ENCODE results near the gene ACAA1.
"Not testable (repeated sequence)": the region's sequence is repeated elsewhere in the genome, so short reads cannot be mapped to it uniquely, and the experiment has no call there.

ACAA1 gene

DNA sequence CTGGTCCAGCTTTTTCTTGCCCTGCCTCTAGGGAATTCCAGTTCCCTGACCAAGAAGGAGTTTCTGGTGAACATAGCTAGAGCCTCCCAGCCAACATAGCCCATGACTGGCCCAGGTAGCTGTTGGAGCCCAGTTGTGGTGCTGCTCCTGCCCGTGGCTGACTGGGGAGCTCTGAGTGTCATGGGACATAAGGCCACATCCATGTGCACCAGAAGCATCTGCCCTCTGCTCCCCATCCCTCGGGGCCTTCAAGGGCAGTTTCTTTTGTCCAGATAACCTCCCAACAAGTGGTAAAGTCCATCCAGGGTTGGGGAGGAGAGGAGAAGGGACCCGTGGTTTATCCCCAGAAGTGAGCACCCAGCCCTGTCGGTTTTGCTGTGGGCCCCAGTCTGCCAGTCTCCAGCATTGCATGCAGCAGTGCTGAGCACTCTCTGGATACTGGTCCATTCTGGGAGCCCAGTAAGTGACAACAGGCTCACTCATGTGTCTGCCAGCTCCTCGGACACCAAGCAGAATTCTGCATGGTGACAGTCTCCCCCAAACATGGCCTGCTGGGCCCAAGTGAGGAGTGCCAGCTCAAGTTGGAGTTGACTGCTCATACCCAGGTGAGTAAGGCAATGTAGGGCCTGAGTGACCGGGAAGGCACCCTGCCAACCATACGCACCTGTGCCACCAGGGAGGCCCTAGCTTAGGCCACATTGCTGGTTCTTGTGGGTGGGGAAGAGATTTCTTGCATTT is 28.8 kb downstream of the ACAA1 start:
- DNase-seq (ENCODE audit: low read depth in 2 of 3, low spot score in 1 of 3) = no peak

DNA sequence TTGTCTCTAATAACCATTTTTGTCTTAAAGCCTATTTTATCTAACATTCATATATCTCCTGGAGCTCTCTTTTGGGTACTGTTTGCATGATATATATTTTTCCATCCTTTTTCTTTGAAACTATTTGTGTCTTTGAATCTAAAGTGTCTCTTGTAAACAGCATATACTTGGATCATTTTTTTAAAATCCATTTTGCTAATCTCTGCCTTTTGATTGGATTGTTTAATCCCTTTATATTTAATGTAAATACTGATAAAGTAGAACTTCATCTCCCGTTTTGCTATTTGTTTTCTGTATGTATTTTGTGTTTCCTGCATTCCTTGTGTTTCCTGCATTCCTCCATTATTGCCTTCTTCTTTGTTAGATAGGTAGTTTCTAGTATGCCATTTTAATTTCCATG is 31.4 kb downstream of the ACAA1 start:
- DNase-seq (ENCODE audit: low read depth in 2 of 3, low spot score in 1 of 3) = no peak

DNA sequence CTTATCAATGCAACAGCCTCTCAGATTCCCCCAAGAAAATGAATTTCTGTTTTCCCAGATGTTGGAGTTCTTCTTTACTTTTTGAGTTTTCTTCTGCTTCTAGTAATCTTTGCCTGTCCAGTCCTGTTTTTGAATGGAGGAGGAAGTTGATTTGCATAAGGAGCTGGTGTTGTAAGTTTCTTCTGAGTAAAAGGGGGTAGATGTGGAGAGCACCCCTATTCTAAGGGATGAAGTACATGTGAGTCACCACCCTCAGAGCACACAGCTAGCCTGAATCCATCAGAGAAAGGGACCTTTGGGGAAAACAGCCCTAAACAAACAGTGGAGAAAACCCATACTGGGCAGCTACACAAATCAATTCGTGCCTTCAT is 34.5 kb downstream of the ACAA1 start:
- no peak for DNase-seq (ENCODE audit: low read depth in 2 of 3, low spot score in 1 of 3)

GRCh38 chr3:38101811-38102443 is 35.0 kb downstream of the ACAA1 start:
- DNase-seq (ENCODE audit: low read depth in 2 of 3, low spot score in 1 of 3) = no peak

- DNase-seq (ENCODE audit: low read depth in 2 of 3, low spot score in 1 of 3) = no peak
Observed at GRCh38 chr3:38100498-38100897, 36.4 kb downstream of the ACAA1 start.

DNA sequence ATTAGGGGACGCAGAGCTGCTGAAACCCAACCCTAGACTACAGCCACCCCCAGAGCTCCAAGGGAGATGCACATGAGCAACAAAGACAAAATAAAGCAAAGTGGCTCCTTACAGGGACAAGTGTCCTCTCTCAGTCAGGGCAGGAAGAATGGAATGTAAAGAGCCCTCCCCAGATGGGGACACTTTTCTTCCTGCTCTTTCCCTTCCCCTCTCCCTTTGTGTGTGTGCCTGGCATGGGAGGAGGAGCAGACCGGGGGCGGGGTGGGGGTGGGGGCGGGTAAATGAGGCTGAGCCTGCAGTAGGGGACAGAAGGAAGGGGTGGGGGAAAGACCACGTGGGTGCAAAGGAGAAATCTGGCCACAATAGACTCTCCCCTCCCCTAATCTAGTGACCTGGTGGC is 37.4 kb downstream of the ACAA1 start:
- DNase-seq (ENCODE audit: low read depth in 2 of 3, low spot score in 1 of 3) = no peak

GRCh38 chr3:38098376-38098723 is 38.6 kb downstream of the ACAA1 start:
- no peak for DNase-seq (ENCODE audit: low read depth in 2 of 3, low spot score in 1 of 3)

- DNase-seq (ENCODE audit: low read depth in 2 of 3, low spot score in 1 of 3) = no peak
Observed at GRCh38 chr3:38097446-38098375, 39.2 kb downstream of the ACAA1 start.

DNA sequence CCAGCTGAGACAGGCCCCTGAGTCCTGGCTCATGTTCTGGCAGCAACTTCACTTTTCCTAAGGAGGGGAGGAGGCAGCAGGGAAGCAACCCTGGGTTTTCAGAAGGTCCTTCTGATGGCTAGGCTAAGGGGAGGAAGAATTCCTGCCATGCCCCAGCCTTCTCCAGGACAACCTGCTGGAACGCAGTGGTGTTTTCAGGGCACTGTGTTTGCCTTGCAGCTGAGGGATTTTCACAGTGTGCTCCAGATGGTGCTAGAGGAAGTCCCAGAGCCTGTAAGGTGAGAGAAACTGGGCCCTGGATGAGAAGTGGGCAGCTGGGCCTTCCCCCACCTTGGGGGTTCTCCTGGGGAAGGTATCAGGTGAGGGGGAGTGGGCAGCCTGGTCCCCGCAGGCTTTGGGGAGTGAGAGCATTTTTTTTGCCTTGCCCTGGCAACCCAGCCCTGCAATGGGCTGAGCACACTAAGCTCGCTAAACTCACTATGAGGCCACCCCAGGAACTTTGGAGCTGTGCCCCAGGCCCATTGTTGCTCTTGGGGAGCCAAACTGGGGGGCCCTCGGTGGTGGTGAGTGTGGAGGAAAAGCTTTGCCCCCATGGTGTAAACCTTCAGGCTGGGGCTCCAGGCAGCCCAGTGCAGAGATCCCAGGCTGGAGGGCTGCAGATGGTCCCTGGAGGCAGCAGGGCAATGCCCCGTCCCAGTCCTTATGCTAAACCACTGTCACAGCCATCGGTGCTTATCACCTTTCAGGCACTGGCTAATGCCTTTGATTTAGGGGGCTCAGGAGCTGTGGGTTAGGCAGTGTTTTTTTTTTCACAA is 41.1 kb downstream of the ACAA1 start:
- no peak for DNase-seq (ENCODE audit: low read depth in 2 of 3, low spot score in 1 of 3)

DNA sequence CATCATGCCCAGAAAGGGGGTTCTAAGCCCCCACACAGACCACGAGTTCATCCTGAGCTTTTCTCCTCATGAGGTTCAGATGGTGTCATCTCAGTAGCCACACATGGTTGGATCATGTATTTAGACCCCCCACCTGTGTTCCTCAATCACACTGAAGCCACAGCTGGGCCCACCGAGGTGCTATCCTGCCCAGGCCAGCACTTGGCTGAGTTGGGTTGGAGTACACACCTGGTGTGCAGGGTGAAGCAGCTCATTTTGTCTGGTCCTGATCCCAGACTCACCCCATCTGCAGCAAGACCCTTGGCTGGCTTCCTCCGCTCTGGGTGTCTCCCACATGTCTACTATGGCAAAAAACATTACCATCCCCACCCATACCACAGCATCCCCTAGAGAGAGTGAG is 41.9 kb downstream of the ACAA1 start:
- DNase-seq (ENCODE audit: low read depth in 2 of 3, low spot score in 1 of 3) = no peak

GRCh38 chr3:38090453-38090852 is 46.5 kb downstream of the ACAA1 start:
- no peak for DNase-seq (ENCODE audit: low read depth in 2 of 3, low spot score in 1 of 3)

DNA sequence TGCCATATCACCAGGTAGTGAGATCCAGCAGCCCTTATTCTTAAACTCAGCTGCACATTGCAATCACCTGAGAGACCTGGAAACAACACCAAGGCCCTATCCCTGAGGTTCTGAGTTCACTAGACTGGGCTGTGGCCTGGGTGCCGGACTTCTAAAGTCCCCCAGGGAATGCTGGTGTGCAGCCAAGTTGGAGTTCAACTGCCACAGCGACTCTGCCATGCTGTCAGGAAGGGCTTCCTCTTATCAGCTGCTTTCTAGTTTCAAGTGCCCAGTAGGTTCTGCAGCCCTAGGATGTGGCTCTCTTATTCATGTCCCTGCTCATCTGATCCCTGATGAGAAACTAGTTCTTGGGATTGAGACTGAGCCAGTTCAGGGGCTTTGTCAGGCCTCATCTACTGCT is 47.8 kb downstream of the ACAA1 start:
- DNase-seq (ENCODE audit: low read depth in 2 of 3, low spot score in 1 of 3) = no peak

DNA sequence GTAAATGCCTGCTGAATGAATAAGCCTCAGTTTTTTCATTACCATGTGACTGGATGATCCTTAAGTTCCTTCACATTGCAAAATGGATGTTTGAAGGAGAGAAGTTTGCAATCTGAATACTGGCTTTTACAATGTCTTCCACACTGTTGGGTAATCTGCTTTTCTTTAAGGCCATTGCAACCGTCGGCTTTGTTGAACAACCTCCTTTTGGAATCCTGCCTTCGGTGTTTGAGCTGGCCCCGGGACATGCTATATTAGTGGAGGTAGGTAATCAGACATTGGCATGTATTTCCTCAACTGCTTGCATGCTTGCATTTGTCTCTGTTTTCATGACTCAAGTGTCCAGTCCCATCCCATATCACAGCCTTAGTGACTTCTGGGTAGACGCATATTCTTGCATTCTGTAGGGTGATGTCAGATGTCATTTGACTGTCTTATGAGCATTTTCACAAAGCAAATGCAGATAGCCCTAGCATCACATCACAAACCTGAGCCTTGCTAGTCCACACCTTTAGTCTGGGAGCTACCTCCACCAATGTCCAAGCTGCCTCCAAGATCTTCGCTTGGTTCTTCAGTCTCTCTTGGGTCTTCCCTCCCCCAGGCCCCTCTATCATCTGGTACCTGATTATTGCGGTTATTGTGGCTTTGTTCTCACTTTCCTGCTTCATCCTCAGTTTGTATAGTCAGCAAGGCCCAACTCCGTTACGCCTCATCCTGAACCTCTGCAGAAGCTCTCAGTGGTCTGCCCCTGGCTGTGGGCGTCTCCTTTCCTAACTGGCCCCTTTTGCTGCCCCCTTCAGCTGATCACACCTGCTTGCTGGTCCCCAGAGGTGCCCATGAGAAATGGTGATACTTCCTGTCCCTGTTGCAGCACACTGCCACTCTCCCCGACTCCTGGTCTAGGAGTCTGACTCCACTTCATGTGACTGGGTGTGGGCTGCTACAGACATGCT is 48.5 kb downstream of the ACAA1 start:
- DNase-seq (ENCODE audit: low read depth in 2 of 3, low spot score in 1 of 3) = no peak

DNA sequence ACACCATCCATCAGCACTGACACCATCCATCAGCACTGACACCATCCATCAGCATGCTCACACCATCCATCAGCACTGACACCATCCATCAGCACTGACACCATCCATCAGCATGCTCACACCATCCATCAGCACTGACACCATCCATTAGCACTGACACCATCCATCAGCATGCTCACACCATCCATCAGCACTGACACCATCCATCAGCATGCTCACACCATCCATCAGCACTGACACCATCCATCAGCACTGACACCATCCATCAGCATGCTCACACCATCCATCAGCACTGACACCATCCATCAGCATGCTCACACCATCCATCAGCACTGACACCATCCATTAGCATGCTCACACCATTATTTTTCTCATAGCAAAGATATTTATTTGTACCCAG is 49.6 kb downstream of the ACAA1 start:
- not testable (repeated sequence) for DNase-seq (ENCODE audit: low read depth in 2 of 3, low spot score in 1 of 3)

- no peak for DNase-seq (ENCODE audit: low read depth in 2 of 3, low spot score in 1 of 3)
Observed at GRCh38 chr3:38086496-38086895, 50.4 kb downstream of the ACAA1 start.

DNA sequence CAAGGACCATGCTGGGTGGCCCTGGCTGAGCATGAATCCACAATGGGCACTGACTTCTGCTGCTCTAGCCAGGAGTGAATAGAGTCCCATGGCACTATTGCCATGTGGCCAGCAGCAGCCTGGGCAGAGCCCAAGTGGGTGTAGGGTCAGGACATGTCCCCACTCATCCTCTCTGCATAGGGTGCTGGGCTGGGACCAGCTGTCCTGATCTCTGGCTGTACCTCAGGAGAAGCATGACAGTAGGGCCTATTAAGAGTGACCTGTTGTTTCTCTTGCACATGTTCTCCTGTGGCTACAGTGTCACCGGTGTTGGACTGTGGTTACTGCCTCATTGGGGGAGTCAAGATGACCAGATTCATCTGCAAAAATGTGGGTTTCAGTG is 51.0 kb downstream of the ACAA1 start:
- no peak for DNase-seq (ENCODE audit: low read depth in 2 of 3, low spot score in 1 of 3)

- no peak for DNase-seq (ENCODE audit: low read depth in 2 of 3, low spot score in 1 of 3)
Observed at GRCh38 chr3:38085311-38085942, 51.5 kb downstream of the ACAA1 start.

- DNase-seq (ENCODE audit: low read depth in 2 of 3, low spot score in 1 of 3) = no peak
Observed at GRCh38 chr3:38084334-38085310, 52.3 kb downstream of the ACAA1 start.
